GM12878 (cell line): ENCODE measurements around the gene ASB15. TPM values are rescaled to one million over a fixed set of nuclear protein-coding genes. Genes with fewer than 3 reads are reported as not detected.

ENCODE experiments used
- ATF2 ChIP-seq: IDR thresholded peaks from 2 replicates; pipeline ENCODE4 v1.6.1; 2012; ENCODE audit warnings: low read length, inconsistent platforms
- BHLHE40 ChIP-seq, 2 experiments: fragments of 450-650 bp in 1 of 2; IDR thresholded peaks; 2 replicates each; pipeline ENCODE4 v1.6.1; 2011 to 2017; ENCODE audit warnings: low read depth in 2 of 2, borderline replicate concordance in 1 of 2, improper control_type of control experiment in 1 of 2, low read length in 1 of 2, mild to moderate bottlenecking in 1 of 2
- E2F8 ChIP-seq: fragments of 450-650 bp; IDR thresholded peaks from 2 replicates; pipeline ENCODE4 v1.6.1; 2018; ENCODE audit warnings: mild to moderate bottlenecking, low read depth, moderate library complexity; ENCODE audit not compliant: partially characterized antibody
- FOXK2 ChIP-seq: fragments of 450-650 bp; IDR thresholded peaks from 2 replicates; pipeline ENCODE4 v1.6.1; 2017; ENCODE audit warnings: mild to moderate bottlenecking, moderate library complexity
- IKZF1 ChIP-seq: fragments of 450-650 bp; conservative IDR thresholded peaks from 2 replicates; pipeline ENCODE4 v1.6.1; 2017; ENCODE audit warnings: antibody characterized with exemption, mild to moderate bottlenecking
- KLF5 ChIP-seq: fragments of 450-650 bp; IDR thresholded peaks from 2 replicates; pipeline ENCODE4 v1.6.1; 2014; ENCODE audit warnings: mild to moderate bottlenecking; ENCODE audit not compliant: partially characterized antibody
- MYC ChIP-seq: IDR thresholded peaks from 2 replicates; pipeline ENCODE4 v1.6.1; 2011; ENCODE audit warnings: mild to moderate bottlenecking, low read length, moderate library complexity, inconsistent platforms; ENCODE audit not compliant: insufficient read depth, insufficient replicate concordance, insufficient read length, severe bottlenecking
- RUNX3 ChIP-seq: IDR thresholded peaks from 2 replicates; pipeline ENCODE4 v1.6.1; 2012; ENCODE audit warnings: low read length, inconsistent platforms
- TAF1 ChIP-seq: IDR thresholded peaks from 2 replicates; pipeline ENCODE4 v1.6.1; 2011; ENCODE audit warnings: mild to moderate bottlenecking, low read depth, low read length, borderline replicate concordance
- USF2 ChIP-seq: IDR thresholded peaks from 2 replicates; pipeline ENCODE4 v1.6.1; 2011; ENCODE audit warnings: low read depth, low read length, improper control_type of control experiment, borderline replicate concordance
- WRNIP1 ChIP-seq: IDR thresholded peaks from 2 replicates; pipeline ENCODE4 v1.6.1; 2011; ENCODE audit warnings: low read depth, low read length, improper control_type of control experiment, borderline replicate concordance
- ZBTB11 ChIP-seq: fragments of 450-650 bp; formaldehyde crosslinking; IDR thresholded peaks from 2 replicates; pipeline ENCODE4 v1.5.0; 2022; ENCODE audit warnings: mild to moderate bottlenecking, missing genetic modification characterization
- ZNF384 ChIP-seq: IDR thresholded peaks from 2 replicates; pipeline ENCODE4 v1.6.1; 2012; ENCODE audit warnings: low read depth, mild to moderate bottlenecking, low read length, improper control_type of control experiment, borderline replicate concordance
- polyA plus RNA-seq, 11 experiments: library from polyadenylated mRNA; depleted of rRNA in 4 of 11; unstranded in 6 of 11; stranded (reverse) in 5 of 11; fragments of >200 nt; fragmentation: Nextera tagmentation in 4 of 11; fragmentation: Illumina TruSeq in 1 of 11; extraction: Ambion mirVana in 4 of 11; extraction: Trizol in 1 of 11; gene quantifications; 1 replicate in 1 of 11; 2 replicates in 10 of 11; pipeline versions ENCODE4 v1.2.1 to v1.2.3, GENCODE V29; 2011 to 2016; ENCODE audit warnings: inconsistent platforms in 2 of 11, missing spikeins in 2 of 11, low read depth in 1 of 11
- total RNA-seq, 4 experiments: library from RNA; depleted of rRNA in 3 of 4; stranded (reverse); fragments of >200 nt in 3 of 4; fragmentation: Illumina TruSeq in 1 of 4; extraction: Trizol in 1 of 4; gene quantifications; 2 replicates each; pipeline versions ENCODE4 v1.2.1 to v1.2.3, GENCODE V29; 2013 to 2021

Gene ASB15
- total and polyA plus RNA-seq, 10 of the 15 experiments (the other 5 are each of a cell fraction or from before 2014, with no cell fraction given), result not detected

DNA sequence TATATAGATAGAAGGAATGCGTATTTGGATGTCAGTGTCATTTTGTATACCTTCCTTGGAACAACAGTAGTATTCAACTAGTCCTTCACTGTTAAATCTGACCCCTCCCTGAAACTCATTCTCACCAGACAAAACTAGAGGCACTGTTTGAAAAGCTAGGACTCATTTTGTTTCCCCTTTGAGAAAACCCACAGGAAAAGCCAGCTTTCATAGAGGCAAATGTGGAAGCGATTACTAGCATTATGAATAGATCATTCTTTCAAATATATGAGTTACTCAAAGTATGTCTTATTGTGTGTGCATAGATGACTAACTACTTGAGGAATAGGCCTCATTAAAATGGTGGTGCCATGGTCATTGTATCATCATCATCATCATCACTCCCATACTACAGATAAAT is 1.9 kb upstream of the ASB15 start (continued):
- TF ChIP-seq E2F8, result no peak
- TF ChIP-seq BHLHE40 (IDR thresholded peaks at IDR 0.05; ENCODE audit: borderline replicate concordance in 1 of 2, low read depth in 2 of 2, low read length in 1 of 2), result no peak
- TF ChIP-seq TAF1, result no peak
- TF ChIP-seq MYC, result no peak
- TF ChIP-seq IKZF1, result no peak
- no peak for TF ChIP-seq FOXK2
- TF ChIP-seq ATF2, result no peak
- no peak for TF ChIP-seq USF2
- no peak for TF ChIP-seq ZNF384
- no peak for TF ChIP-seq RUNX3
- no peak for TF ChIP-seq KLF5
- no peak for TF ChIP-seq ZBTB11 (CRISPR knock-in tag)
- no peak for TF ChIP-seq WRNIP1
